CD1c-positive myeloid dendritic cell (primary cell): ENCODE results near the gene ANKIB1.
A peak's percentile ranks its signal among the peaks of the same experiment; 100 is the strongest.
"Not testable (repeated sequence)": the region's sequence is repeated elsewhere in the genome, so short reads cannot be mapped to it uniquely, and the experiment has no call there.

ENCODE experiments used
- DNase-seq: peaks from one replicate; pipeline ENCODE4 v3.0.0-alpha.2; 2016; ENCODE audit errors: extremely low spot score

ANKIB1 gene

DNA sequence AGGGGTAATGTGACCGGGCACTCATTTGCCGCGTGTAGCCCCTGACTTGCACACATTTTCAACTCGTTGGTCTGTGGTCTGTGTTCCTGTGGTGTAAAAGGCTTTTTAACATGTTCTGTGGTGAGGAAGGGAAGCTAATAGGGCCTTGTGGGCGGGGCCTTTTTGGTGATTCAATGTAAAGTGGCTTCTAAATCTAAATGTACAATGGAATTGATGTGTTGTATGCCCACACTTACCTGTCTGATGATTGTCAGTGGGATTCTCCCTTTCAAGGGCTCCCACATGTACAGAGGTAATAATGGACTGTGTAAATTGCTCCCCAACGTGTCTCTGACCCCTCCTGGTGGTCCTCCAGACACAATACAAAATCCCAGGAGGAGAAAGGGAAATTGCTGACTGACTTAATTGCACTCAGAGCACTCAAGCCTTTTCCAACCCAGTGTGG, 158.4 kb downstream of the ANKIB1 start:
- DNase-seq = no peak

DNA sequence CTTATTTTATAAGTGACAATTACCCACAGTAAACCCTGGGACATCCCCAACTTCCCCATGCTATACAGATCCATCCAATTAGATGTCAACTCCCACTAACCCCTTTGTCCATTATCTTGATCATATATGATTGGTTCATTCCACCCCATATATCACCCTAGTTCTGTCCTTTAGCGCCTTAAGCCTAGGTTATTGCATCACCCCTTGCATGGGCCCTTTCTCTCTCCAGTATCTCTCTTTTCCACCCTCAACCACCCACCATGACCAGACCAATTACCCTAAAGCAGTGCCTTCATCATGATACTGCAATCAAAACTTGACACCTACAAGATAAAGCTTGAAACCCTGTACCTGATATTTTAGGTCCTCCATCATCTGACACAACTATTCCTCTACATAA, 163.6 kb downstream of the ANKIB1 start:
- no peak for DNase-seq

DNA sequence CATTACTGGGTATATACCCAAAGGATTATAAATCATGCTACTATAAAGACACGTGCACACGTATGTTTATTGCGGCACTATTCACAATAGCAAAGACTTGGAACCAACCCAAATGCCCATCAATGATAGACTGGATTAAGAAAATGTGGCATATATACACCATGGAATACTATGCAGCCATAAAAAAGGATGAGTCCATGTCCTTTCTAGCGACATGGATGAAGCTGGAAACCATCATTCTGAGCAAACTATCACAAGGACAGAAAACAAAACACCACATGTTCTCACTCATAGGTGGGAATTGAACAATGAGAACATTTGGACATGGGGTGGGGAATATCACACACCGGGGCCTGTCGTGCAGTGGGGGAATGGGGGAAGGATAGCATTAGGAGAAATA, 164.4 kb downstream of the ANKIB1 start:
- DNase-seq = not testable (repeated sequence)

DNA sequence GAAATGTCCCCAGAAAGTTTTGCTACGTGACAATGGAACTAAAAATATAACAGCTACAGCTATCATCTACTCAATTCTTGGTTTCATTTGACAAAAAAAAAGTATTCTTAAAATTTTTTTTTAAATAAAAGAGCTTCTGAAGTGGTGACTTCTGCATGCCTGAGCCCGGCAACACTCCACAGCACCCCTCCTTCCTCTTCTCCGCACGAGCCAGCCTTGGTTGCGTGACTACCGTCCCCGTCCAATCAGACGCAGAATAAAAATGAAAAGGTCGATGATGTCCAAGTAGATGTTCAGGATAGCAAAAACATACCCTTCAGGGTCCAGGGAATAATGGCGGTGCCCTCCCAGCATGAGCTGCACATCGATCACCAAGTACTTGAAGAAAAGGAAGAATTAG, 167.0 kb downstream of the ANKIB1 start:
- DNase-seq = no peak

DNA sequence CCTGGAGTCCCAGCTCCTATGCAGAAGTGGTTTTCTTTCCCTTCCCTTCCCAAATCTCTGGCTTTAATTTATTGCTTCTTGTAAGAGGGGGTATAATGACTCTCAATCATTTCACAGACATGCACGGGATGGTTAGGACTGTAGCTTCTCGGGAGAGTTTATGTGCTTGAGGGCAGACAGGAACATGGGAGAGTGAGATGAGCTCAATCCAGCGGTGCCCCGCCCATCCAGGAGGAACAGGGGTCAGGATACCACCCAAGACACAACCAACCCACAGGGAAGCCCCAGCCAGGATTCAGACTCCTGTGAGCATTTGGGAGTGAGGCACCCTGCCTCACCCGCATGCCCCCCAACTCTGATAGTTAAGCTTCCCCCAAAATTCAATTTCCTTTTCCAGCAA, 167.8 kb downstream of the ANKIB1 start:
- no peak for DNase-seq

DNA sequence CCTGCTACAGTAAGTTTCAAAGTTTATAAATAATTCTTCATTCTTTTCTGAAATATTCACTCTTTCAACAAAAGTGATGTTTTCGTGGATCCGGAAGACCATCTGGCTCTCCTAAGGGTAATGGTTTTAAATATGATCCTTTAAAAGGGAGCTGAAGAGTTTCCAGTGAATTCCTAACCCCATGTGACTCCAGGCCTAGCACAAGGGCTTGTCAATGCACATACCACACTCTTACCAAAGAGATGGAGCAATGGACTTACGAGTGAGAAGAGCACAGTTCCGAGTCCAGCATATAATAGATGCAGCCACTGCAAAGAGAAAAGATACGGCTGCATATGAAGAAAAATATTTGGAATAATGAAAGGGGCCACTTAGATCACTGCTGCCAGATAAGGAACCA, 169.5 kb downstream of the ANKIB1 start:
- no peak for DNase-seq

DNA sequence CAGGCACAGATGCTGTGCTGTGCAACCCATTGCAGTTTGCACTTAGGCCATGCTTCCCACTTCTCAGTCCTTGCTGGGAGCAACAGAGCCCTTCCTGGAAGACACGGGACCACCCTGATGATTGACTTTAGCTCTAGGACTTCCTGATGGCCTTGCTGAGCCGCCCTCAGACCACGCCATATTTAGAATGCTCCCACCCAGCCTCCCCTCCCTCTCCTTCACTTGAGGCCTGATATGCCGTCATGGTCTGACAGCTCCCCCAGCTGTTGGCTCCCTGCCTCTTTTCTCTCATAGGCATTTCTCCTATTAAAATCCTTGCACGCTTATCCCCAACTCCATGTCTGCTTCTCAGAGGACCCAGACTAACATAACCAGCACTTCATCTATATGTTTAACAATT, 172.1 kb downstream of the ANKIB1 start:
- DNase-seq = no peak

DNA sequence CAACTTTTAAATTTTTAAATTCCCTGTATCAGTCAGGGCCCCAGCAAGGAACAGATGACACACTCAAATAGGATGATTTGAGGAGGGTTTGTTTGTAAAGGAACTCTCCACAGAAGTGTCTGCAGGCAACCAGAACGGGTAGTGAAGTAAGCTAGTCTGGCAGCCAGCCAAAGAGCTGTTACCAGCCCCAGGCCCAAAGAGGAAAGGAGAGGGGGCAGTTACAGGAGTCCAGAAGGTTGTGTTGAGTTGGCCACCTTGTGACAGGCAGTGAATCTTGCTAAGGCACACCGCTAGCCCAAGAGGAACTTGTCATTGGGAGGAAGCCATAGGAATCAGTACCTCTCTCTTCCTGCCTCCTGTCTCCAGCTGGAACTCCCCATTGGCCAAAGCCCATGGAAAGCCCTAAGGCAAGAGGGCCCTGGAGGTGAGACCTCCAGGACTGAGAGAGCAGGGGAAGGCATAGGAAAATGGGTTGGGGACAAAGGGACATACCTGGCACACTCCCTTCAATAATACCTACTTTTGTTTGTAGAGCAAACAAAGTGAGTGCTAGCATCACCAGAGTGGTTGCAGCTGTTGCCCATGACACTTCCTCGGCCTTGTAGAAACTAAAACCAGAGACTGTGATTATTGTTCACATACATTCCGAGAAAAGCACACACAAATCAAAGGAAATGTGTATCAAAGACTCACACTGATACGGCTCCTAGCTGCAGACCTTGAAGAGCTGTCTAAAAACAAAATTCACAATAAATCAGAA, 176.1 kb downstream of the ANKIB1 start:
- DNase-seq = peak; percentile 15

DNA sequence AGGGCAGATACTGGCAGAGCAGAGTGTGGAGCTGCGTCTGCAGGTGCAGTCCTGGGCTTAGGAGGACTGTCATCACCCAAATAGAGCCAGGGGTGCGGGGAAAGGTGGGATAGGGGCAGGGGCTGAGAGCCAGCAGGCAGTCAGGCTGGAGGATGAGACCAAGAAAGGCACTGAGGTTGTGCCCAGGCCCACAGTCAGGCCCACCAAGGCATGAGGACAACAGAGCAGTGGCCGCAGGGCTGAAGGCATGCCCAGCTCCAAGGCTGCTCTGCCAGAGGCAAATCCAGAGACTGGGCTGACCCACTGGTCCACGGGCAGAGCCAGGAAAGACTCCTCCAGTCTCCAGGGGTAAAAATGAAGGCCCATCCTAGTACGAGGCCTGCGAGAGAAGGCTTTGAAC, 177.2 kb downstream of the ANKIB1 start:
- no peak for DNase-seq

DNA sequence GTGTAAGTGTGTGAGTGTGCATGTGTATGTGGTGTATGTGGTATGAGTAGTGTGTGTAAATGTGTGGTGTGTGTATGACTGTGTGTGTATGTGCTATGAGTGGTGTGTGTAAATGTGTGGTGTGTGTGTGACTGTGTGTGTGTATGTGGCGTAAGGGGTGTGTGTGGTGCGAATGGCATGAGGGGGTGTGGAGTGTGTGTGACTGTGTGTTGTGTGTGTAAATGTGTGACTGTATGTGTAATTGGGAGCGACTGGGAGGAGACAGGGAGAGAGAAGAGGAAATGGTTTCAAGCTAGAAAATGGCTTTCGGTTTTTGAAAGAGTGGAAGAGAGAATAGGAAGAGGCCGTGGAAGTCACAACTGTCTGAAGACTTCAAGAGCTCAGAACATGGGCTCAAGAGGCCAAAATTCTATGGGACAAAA, 177.9 kb downstream of the ANKIB1 start:
- no peak for DNase-seq

DNA sequence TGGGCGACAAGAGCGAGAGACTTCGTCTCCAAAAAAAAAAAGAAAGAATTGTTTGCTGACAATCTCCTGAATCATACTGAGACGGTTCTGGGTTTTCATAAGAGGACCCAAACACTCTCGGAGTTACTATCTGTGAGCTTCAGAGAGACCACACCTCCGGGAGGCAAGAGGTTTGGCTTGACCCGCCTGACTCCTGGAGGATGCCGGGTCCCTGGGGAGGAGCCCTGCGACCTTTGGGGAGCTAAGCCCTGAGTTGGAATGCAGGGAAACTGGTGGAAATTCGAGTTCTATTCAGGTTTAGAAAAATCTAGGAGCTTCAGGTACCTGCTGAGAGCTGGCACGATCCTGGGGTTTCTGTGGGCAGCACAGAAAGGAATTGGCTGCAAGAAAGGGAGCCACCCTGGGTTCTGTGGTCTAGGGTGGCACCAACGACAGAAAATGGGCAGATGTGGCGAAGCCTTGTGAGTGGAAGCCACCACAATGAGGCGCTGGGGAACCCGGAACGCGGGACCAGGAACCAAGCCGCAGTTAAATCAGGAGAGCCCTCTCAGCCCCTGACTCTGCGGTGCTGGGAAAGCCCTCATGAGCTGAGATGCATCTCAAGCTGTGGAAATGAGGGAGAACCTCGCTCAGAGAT, 179.7 kb downstream of the ANKIB1 start:
- DNase-seq = no peak

DNA sequence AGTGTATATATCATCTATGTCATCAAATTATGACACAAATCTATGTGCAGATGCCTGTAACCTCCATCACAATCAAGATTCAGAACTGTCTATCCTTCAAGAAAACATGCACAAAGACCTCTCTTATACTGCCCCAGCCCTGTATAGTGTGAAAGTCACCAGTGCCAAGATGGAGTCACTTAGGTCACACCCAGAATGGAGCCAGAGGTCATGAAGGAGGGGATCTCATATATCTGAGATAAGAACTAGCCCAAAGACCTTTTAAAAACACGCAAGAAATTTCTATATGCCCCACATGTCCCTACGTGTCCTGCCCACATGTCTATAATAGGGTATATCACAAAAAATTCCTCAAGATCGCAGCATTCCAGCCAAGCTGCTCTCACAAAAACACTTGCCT, 181.4 kb downstream of the ANKIB1 start:
- DNase-seq = no peak

DNA sequence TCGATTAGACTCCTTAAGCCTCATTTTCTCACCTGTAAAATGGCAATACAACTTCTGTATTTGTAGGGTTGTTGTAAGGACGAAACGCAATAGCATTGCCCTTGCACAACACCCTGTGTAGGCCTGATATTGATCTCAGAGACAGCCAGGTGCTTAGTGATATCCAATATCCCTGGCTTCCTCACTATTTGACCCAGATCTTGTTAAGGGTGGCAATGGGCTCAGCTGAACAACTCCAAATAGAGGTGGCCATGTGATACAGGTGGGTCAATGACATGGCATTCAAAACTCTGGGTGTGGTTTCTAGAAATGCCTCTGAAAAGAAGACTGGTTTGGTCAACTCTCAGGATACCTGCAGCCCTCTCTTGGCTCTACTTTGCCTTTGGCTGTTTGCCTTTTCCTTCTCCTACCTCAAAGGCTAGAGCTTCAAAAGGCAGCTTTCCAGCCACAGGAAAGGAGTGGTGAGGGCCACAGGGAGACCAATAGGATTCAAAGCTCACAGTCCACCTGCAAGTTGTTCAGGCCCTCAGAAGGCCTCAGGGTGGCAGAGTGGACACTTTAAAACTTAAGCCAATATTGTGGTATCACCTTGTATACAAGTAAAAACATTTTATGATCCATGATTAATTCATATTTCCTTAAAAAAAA, 186.6 kb downstream of the ANKIB1 start:
- no peak for DNase-seq

DNA sequence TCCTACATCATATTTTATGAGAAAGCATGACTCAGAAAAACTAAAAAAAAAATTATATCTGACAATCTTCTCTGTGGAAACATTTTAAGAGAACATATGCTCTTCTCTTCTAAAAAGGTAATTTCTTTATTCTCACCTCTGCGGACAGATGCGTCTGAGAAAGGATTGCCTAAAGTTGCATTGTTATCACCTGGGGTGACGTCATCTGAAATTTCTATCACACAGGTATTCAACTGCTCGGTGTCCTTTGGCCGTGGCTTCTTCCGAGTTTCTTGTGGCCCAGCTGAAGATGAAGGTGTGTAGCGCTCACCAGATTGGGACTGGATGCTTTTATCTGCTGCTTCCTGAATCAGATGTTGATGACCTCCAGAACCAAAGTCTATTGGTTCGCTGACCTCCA, 187.2 kb downstream of the ANKIB1 start:
- DNase-seq = no peak

DNA sequence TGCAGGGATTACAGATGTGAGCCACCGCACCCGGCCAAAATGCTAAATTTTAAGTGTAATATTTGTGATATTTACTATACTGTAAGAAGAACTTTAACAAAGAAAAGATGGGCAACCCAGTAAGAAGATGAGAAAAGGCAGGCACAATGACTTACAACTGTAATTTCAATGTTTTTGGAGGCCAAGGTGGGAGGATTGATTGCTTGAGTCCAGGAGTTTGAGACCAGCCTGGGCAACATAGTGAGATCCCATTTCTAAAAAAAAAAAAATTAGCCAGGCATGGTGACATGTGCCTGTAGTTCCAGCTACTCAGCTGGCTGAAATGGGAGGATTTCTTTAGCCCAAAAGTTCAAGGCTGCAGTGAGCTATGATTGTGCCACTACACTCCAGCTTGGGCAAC, 189.8 kb downstream of the ANKIB1 start:
- DNase-seq = no peak

DNA sequence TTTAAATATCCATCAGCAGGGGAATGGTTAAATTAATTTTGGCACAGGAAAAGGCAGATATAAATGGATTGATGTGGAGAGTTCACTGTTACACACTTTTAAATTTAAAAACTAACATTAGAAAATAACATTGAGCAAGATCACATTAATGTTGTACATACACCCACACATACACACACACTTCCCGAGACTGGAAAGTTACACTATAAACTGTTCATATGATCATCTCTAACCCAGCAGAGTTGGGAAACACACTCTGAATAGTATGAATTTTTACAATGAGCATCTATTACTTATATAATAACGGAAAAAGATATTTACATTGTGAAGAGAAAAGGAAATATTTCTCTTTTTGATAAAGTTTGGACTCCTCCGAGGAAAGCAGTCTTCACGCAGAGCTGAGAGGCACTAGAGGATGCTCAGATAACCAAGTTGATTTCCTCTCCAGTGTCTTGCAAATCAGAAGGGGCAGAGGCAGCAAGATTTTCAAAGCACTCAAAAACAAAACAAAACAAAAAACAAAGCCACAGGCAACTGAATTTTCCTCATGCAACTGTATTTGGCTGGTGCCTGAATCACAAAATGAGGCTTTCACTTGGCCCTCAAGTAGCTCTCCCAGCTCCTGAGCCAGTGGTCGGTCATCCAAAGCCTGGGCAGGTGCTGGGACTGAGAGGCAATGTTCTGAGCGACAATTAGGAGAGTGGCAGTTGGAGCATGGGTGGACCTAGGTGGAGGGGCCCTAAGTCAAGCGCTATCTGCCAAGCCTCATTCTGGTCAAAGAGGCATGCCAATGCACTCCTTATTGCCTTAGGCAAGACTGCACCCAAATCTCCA, 191.1 kb downstream of the ANKIB1 start:
- no peak for DNase-seq

DNA sequence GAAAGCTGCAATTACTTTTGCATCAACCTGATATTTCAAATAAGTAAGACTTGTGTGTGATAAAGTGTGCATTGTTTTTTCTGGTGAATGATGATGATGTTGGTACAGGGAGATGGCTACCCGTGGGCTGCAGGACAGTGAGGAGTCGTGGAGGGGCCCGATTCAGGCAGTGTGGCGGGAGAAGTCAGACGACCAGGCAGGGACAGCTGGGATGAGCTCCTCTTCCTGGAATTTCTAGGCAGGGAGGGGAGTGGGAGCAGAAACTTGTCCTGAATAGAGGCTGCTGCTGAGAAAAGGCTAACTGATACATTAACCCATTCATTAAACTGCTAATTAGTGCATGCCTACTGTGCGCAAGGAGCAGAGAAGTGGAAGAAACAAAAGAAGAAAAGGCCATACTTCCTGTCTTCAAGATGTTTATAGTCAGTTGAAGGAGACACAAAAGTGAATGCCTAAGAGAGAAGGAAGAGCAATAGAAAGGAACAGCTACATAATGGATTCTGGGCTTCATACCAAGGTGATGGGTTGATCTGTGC, 192.2 kb downstream of the ANKIB1 start:
- DNase-seq = no peak

DNA sequence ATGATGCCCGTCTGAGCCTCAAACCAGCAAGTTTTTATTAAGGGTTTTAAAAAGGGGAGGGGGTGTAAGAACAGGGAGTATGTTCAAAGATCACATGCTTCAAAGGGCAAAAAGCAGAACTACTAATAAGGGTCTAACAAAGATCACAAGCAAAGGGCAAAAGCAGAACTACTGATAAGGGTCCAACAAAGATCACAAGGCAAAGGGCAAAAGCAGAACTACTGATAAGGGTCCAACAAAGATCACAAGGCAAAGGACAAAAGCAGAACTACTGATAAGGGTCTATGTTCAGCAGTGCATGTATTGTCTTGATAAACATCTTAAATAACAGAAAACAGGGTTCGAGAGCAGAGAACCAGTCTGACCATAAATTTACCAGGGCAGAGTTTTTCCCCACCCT, 196.9 kb downstream of the ANKIB1 start:
- DNase-seq = not testable (repeated sequence)

DNA sequence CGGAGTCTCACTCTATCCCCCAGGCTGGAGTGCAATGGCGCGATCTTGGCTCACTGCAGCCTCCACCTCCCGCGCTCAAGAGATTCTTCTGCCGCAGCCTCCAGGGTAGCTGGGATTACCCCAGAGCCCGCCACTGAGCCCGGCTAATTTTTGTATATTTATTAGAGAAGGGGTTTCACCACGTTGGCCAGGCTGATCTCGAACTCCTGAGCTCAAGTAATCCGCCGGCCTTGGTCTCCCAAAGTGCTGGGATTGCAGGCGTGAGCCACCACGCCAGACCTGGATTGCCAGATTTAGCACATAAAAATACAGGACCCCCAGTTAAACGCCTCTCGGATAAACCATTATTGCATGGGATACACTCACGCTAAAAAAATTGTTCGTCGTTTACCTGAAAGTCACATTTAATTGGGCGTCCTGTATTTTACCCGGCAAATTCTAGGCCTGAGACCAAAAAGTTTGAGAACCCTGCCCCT, 201.1 kb downstream of the ANKIB1 start:
- no peak for DNase-seq

DNA sequence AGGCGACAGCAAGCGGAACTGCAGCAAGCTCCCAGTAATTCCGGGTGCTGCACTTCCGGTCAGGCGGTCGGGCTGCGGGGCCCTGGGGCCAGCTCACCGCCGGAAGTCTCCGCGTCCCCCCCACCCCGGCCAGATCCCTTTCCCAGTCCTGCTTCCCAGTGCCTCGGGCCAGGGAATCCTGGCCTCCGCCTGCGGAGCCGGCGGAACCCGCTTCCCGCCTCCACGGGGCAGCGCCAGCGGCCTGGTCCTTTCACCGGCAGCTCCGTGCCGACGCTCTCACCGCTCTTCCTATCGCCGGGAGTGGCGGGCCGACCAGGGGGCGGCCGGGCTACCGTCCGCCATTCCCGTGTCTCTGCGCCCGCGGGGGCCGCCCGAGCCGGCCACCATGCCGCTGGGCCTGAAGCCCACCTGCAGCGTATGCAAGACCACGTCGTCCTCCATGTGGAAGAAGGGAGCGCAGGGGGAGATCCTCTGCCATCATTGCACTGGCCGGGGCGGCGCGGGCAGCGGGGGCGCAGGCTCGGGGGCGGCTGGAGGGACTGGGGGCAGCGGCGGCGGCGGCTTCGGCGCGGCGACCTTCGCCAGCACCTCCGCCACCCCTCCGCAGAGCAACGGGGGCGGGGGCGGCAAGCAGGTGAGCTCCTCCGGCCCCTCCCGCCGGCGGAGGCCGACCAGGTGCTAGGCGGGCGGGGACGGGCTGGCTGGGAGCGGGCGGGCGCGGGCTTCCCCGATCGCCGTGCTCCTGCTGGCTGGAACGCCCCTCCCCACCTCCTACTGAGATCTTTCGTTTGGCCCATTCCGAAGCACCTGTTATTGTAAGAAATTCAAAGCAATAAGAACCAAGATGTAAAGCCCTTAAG, 201.8 kb downstream of the ANKIB1 start, which contains the start of gene GATAD1:
TSS of gene GATAD1 (plus strand) at position 138 of the 860 bp plus-strand sequence. CDS start at position 386, 248 bp downstream.
- peak; percentile 94 for DNase-seq
